NK-92 (cell line): ENCODE data around the gene KCNK4.

Experiments
- DNase-seq: peaks from one replicate; lab custom pipeline; 2025; ENCODE audit not compliant: unreplicated experiment; lab: John Stamatoyannopoulos, UW

KCNK4 gene

GRCh38 chr11:64253043-64253442 is 38.1 kb upstream of the KCNK4 start:
- no peak for DNase-seq

GRCh38 chr11:64253481-64253880 is 37.6 kb upstream of the KCNK4 start:
- no peak for DNase-seq

DNA sequence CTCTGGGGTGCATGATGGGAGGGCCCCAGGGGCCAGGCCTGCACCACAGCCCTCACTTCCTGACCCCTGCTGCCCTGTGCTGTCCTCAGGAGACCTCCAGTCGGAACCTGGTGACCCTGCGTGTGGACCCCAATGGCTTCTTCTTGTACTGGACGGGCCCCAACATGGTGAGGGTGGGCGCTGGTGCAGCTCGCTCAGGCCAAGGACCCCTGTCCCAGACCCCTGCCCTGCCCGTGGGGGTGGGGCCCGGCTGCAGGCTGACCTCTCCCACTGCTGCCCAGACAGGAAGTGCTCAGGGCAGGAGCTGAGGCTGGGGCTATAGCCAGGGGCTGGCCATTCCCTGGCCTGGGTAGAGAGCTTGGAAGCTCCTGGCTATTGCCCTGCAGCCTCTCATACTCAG is 36.8 kb upstream of the KCNK4 start:
- no peak for DNase-seq

DNA sequence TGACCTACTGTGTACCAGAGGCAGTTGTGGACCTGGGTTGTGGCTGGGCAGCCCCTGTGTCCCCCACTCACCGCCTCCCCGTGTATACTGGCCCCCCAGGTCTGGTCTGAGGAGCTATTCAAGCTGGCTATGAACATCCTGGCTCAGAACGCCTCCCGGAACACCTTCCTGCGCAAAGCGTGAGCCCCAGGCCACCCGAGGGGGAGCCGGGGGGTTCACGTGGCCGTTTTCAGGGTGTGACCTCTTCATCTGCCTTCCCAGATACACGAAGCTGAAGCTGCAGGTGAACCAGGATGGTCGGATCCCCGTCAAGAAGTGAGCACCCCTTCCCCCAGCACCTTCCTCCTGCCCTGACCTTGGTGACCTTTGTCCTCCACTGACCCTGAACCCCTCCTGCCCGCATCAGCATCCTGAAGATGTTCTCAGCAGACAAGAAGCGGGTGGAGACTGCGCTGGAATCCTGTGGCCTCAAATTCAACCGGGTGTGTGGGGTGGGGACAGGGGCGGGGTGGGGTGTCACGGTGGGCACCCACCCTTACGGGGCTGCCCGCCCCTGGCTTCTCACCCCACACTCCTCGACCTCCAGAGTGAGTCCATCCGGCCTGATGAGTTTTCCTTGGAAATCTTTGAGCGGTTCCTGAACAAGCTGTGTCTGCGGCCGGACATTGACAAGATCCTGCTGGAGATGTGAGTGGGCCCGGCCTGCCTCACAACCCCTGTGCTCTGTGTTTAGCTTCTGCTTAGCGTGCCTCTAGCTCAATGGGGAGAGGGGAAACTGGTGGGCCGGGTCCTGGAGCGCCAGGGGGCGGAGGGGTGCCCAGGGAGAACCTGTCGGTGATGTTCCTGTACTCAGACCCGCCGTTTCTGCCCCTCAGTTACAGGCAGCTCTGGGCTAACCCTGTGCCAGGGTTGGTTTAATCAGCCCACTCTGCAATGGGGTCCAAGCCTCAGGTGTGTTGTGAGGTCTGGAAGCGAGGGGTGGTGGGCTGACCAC is 35.7 kb upstream of the KCNK4 start:
- DNase-seq, result no peak

DNA sequence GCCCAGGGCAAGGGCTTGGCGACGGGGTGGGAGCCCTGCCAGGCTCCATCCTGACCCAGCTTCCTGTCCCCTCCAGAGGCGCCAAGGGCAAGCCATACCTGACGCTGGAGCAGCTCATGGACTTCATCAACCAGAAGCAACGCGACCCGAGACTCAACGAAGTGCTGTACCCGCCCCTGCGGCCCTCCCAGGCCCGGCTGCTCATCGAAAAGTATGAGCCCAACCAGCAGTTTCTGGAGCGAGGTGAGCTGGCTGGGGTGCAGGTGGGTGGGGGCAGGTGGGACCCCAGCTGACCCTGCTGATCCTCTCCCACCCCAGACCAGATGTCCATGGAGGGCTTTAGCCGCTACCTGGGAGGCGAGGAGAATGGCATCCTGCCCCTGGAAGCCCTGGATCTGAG is 34.8 kb upstream of the KCNK4 start:
- DNase-seq, result no peak

GRCh38 chr11:64258356-64258755 is 32.7 kb upstream of the KCNK4 start:
- DNase-seq, result no peak

DNA sequence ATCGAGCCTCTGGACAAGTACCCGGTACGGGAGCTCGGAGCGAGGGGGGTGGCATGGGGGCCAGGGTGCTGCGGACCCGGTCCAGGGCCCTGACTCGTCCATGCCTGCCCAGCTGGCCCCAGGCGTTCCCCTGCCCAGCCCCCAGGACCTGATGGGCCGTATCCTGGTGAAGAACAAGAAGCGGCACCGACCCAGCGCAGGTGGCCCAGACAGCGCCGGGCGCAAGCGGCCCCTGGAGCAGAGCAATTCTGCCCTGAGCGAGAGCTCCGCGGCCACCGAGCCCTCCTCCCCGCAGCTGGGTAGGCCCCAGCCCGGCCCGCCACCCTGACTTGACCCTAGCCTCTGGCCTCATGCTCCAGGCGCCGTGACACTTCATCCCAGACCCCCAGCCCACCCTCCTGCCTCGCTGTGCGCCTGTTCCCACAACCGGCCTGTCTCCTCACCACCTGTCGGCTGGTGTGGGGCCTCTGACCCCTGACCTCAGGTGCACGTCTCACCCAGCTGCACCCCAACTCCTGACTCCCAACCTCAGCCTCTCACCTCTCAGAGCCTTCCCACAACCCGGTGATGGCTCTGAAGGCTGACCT is 32.1 kb upstream of the KCNK4 start:
- no peak for DNase-seq

DNA sequence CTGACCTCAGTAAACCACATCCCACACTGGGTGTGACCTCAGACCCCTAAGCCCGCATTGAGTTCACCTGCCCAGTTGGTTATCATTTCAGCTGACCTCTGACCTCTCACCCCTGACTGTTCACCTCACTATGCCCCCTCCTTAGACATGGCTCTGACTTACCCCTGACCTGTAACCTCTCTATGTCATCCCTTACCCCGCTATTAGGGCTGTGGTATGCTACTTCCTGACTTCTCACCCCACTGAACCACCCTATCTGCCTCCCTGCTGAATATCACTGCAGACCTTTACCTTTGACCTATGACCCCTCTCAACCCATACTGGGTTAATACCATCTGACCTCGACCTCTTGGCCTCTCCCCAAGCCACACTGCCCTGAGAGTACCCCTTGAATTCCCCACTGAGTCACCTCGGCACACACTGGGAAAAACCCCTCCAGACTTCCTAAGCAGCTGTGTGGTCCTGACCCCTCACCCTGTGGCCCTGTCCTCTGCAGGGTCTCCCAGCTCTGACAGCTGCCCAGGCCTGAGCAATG is 31.5 kb upstream of the KCNK4 start:
- no peak for DNase-seq

GRCh38 chr11:64260147-64260708 is 30.9 kb upstream of the KCNK4 start:
- no peak for DNase-seq

GRCh38 chr11:64261556-64262080 is 29.5 kb upstream of the KCNK4 start:
- DNase-seq, result no peak

- no peak for DNase-seq
Observed at GRCh38 chr11:64262271-64263002, 28.7 kb upstream of the KCNK4 start.

- DNase-seq, result no peak
Observed at GRCh38 chr11:64263021-64263946, 27.8 kb upstream of the KCNK4 start.

GRCh38 chr11:64263947-64264317 is 27.2 kb upstream of the KCNK4 start:
- DNase-seq, result no peak

- no peak for DNase-seq
Observed at GRCh38 chr11:64264371-64264852, 26.7 kb upstream of the KCNK4 start.

DNA sequence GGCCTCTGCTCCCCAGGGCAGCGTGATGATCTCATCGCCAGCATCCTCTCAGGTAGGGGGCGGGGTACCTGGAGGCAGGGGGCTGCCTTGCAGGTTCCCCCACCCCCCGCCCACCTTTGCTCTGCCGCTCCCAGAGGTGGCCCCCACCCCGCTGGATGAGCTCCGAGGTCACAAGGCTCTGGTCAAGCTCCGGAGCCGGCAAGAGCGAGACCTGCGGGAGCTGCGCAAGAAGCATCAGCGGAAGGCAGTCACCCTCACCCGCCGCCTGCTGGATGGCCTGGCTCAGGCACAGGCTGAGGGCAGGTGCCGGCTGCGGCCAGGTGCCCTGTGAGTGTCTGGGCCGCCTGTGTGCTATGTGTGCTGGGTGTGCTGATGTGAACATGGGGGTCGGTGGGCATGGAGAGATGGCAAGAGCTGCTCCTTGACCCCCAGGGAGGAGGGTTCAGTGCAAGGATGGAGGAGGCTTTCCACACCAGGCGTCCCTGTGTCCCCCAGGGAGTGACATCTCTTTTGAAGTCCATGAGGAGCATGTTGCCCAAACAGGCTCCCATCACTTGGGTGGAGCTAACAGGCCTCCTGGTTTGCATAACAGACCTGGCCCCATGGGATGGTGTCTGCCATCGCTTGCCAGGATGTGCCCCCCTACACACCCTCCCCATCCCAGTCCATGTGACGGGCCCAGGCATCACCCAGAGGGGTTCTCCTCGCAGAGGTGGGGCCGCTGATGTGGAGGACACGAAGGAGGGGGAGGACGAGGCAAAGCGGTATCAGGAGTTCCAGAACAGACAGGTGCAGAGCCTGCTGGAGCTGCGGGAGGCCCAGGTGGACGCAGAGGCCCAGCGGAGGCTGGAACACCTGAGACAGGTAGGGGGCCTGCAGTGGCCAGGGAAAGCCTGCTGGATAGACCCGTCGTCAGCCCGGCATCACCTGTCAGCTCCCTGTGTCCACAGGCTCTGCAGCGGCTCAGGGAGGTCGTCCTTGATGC is 25.6 kb upstream of the KCNK4 start:
- DNase-seq, result no peak

- no peak for DNase-seq
Observed at GRCh38 chr11:64266339-64266738, 24.8 kb upstream of the KCNK4 start.

- no peak for DNase-seq
Observed at GRCh38 chr11:64267207-64267945, 23.7 kb upstream of the KCNK4 start.
